Measurements from ENCODE around the gene BABAM2. TPM values are rescaled to one million over a fixed set of nuclear protein-coding genes. Genes with fewer than 3 reads are reported as not detected.

The BABAM2 gene
- total RNA-seq, 1 experiment from 2014 or later, result 27.1 TPM

GRCh38 chr2:28357055-28357454, 466.5 kb downstream of the BABAM2 start:
- H3K27ac Mint-ChIP-seq, result no peak overlapping the region
- H2BK5ac ChIP-seq (ENCODE audit: insufficient read length, low read length), result no peak overlapping the region
- no peak overlapping the region for H3K9ac ChIP-seq (ENCODE audit: extremely low read depth, insufficient read length, low read length)
- H2BK12ac ChIP-seq (ENCODE audit: insufficient read length, low read depth, low read length), result no peak overlapping the region
- no peak for TF ChIP-seq CTCF (conservative IDR thresholded peaks at IDR 0.05)
- no peak overlapping the region for H3K4me2 ChIP-seq (ENCODE audit: insufficient read depth, insufficient read length, low read length)
- H2BK120ac ChIP-seq (ENCODE audit: low read depth, low read length, poor library complexity, severe bottlenecking), result no peak overlapping the region
- no peaks in the 10 kb centered on the region for H3K79me2 ChIP-seq (ENCODE audit: insufficient read depth, low read length)
- H3K27me3 ChIP-seq (ENCODE audit: insufficient read depth, low read length), result no peaks in the 10 kb centered on the region
- H3K79me1 ChIP-seq (ENCODE audit: insufficient read depth, low read depth, low read length, poor library complexity, severe bottlenecking), result no peaks in the 10 kb centered on the region
- WGBS (ENCODE audit: extremely low coverage, insufficient read length, low lambda C conversion rate), result no CpG with 5 or more reads among the region's 5 CpGs
- no peak overlapping the region for H3T11ph ChIP-seq (ENCODE audit: low read length)
- peaks cover 8% of the 10 kb centered on the region for H3K27me3 Mint-ChIP-seq (ENCODE audit: low read depth)
- H3K23ac ChIP-seq (ENCODE audit: insufficient read length, low read depth, low read length), result no peak overlapping the region
- H3K4me1 Mint-ChIP-seq, result peaks cover 4 to 20% of the 10 kb centered on the region in 2 experiments
- no peaks in the 10 kb centered on the region; a peak in 2 of 7 replicates for H3K36me3 Mint-ChIP-seq (ENCODE audit: insufficient read depth in 1 of 3, low read depth in 3 of 3)
- no peak overlapping the region for H2AK5ac ChIP-seq (ENCODE audit: insufficient read length, low read length)
- DNase-seq, result no peak
- no peaks in the 10 kb centered on the region for H4K20me1 ChIP-seq (ENCODE audit: control insufficient read depth, insufficient read depth, insufficient read length)
- H3K27ac ChIP-seq (ENCODE audit: insufficient read length, low read depth, low read length), result no peak overlapping the region
- H2BK20ac ChIP-seq (ENCODE audit: low read depth, low read length, poor library complexity, severe bottlenecking), result no peak overlapping the region
- no peak overlapping the region for H3K4me3 Mint-ChIP-seq
- no peaks in the 10 kb centered on the region for H3K4me1 ChIP-seq (ENCODE audit: insufficient read depth, low read length)
- no peak overlapping the region for H4K91ac ChIP-seq (ENCODE audit: insufficient read length, low read depth, low read length)
- no peaks in the 10 kb centered on the region for H3K9me3 Mint-ChIP-seq
- H3K18ac ChIP-seq (ENCODE audit: insufficient read length, low read depth, low read length), result no peak overlapping the region
- no peak overlapping the region for H2BK15ac ChIP-seq (ENCODE audit: low read depth, low read length)
- no peaks in the 10 kb centered on the region for H3K9me3 ChIP-seq (ENCODE audit: control insufficient read depth, low read depth, low read length)
- H3K23me2 ChIP-seq (ENCODE audit: insufficient read length, low read depth, low read length, poor library complexity, severe bottlenecking), result no peaks in the 10 kb centered on the region
- no peak overlapping the region for H3K56ac ChIP-seq (ENCODE audit: insufficient read length, low read depth, low read length)
- H4K5ac ChIP-seq (ENCODE audit: insufficient read length, low read depth, low read length), result no peak overlapping the region
- no peak overlapping the region for H3K14ac ChIP-seq (ENCODE audit: insufficient read depth, low read length)
- no peak overlapping the region for H4K8ac ChIP-seq (replicated peaks; ENCODE audit: insufficient read length, low read depth, low read length)
- H3K4ac ChIP-seq (ENCODE audit: low read depth, low read length), result no peak overlapping the region
- no peak overlapping the region for H2AFZ ChIP-seq (ENCODE audit: low read length)

Data from H9 (cell line).